ENCODE results near the gene DAPL1.

DNA sequence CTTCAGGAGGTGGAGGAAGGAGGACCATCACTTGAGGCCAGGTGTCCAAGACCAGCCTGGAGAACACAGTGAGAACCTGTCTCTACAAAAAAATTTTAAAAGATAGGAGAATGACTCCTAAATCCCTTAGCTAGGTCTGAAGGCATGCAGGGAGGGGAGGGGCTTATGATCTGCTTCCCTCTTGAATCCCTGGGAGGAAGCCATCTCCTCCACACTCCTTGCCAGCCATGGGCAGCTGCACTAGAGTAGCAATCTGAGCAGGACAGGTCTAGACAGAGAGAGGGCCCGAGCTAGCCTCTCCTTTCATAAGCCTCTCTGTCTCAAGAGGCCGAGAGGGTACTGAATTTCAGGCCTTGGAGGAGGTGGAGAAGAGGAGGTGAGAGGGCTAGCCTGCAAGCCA lies 42.5 kb downstream of the DAPL1 start:
- TF ChIP-seq POLR2AphosphoS5 (IDR thresholded peaks at IDR 0.05): no peak
- no peak for TF ChIP-seq CTCF (IDR thresholded peaks at IDR 0.05; ENCODE audit: poor library complexity, severe bottlenecking)
- no peak for TF ChIP-seq RAD21 (conservative IDR thresholded peaks at IDR 0.05)
- TF ChIP-seq SMC3 (conservative IDR thresholded peaks at IDR 0.05; ENCODE audit: poor library complexity): no peak
- TF ChIP-seq, protein P1, sequence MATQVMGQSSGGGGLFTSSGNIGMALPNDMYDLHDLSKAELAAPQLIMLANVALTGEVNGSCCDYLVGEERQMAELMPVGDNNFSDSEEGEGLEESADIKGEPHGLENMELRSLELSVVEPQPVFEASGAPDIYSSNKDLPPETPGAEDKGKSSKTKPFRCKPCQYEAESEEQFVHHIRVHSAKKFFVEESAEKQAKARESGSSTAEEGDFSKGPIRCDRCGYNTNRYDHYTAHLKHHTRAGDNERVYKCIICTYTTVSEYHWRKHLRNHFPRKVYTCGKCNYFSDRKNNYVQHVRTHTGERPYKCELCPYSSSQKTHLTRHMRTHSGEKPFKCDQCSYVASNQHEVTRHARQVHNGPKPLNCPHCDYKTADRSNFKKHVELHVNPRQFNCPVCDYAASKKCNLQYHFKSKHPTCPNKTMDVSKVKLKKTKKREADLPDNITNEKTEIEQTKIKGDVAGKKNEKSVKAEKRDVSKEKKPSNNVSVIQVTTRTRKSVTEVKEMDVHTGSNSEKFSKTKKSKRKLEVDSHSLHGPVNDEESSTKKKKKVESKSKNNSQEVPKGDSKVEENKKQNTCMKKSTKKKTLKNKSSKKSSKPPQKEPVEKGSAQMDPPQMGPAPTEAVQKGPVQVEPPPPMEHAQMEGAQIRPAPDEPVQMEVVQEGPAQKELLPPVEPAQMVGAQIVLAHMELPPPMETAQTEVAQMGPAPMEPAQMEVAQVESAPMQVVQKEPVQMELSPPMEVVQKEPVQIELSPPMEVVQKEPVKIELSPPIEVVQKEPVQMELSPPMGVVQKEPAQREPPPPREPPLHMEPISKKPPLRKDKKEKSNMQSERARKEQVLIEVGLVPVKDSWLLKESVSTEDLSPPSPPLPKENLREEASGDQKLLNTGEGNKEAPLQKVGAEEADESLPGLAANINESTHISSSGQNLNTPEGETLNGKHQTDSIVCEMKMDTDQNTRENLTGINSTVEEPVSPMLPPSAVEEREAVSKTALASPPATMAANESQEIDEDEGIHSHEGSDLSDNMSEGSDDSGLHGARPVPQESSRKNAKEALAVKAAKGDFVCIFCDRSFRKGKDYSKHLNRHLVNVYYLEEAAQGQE (IDR thresholded peaks at IDR 0.05; ENCODE audit: borderline replicate concordance): no peak
- no peak for TF ChIP-seq TAF1 (IDR thresholded peaks at IDR 0.05; ENCODE audit: low read depth)
- no peak for TF ChIP-seq EZH2 (IDR thresholded peaks at IDR 0.05; ENCODE audit: borderline replicate concordance, insufficient read depth, low read length, poor library complexity, severe bottlenecking)
